MM.1S (cell line): Measurements from ENCODE around the gene NXF1.

Experiments
- DNase-seq: peaks from one replicate; pipeline ENCODE4 v3.0.0-alpha.2; 2015
- H2AFZ ChIP-seq: fragments of 300-600 bp; sonication (generic); 2 replicates; pipeline ENCODE4 v1.6.0; 2016; ENCODE audit warnings: antibody characterized with exemption, low read length
- H3F3A ChIP-seq: fragments of 300-600 bp; sonication (generic); 2 replicates; pipeline ENCODE4 v1.6.1; 2016; ENCODE audit warnings: mild to moderate bottlenecking, antibody characterized with exemption, low read length, moderate library complexity, mixed read lengths; ENCODE audit not compliant: insufficient read depth
- H3K27ac ChIP-seq: fragments of 300-600 bp; sonication (generic); 2 replicates; pipeline ENCODE4 v1.5.1; 2016; ENCODE audit warnings: mild to moderate bottlenecking, low read length
- H3K27me3 ChIP-seq: fragments of 300-600 bp; sonication (generic); replicated peaks from 2 replicates; pipeline ENCODE4 v1.6.0; 2016; ENCODE audit warnings: low read length; ENCODE audit not compliant: insufficient read depth
- H3K36me3 ChIP-seq: fragments of 300-600 bp; sonication (generic); replicated peaks from 2 replicates; pipeline ENCODE4 v1.6.1; 2016; ENCODE audit warnings: mild to moderate bottlenecking, low read length, mixed read lengths; ENCODE audit not compliant: insufficient read depth
- H3K4me1 ChIP-seq: fragments of 300-600 bp; sonication (generic); 2 replicates; pipeline ENCODE4 v1.6.1; 2016; ENCODE audit warnings: low read length, mixed read lengths
- H3K4me2 ChIP-seq: fragments of 300-600 bp; sonication (generic); 2 replicates; pipeline ENCODE4 v1.6.0; 2016; ENCODE audit warnings: low read depth, low read length
- H3K4me3 ChIP-seq: fragments of 300-600 bp; sonication (generic); 2 replicates; pipeline ENCODE4 v1.5.1; 2016; ENCODE audit warnings: low read length, mixed read lengths
- H3K79me2 ChIP-seq: fragments of 300-600 bp; sonication (generic); 2 replicates; pipeline ENCODE4 v1.6.1; 2016; ENCODE audit warnings: mixed run types, low read length, mixed read lengths
- H3K9ac ChIP-seq: fragments of 300-600 bp; sonication (generic); 2 replicates; pipeline ENCODE4 v1.6.1; 2016; ENCODE audit warnings: low read length, mixed read lengths
- H3K9me2 ChIP-seq: fragments of 300-600 bp; sonication (generic); replicated peaks from 2 replicates; pipeline ENCODE4 v1.6.1; 2016; ENCODE audit warnings: mild to moderate bottlenecking, low read length, mixed read lengths; ENCODE audit not compliant: insufficient read depth
- H3K9me3 ChIP-seq: fragments of 300-600 bp; sonication (generic); replicated peaks from 2 replicates; pipeline ENCODE4 v1.6.1; 2016; ENCODE audit warnings: mild to moderate bottlenecking, low read length, mixed read lengths; ENCODE audit not compliant: insufficient read depth
- H4K20me1 ChIP-seq: fragments of 300-600 bp; sonication (generic); 2 replicates; pipeline ENCODE4 v1.6.1; 2016; ENCODE audit warnings: mild to moderate bottlenecking, low read length, moderate library complexity, mixed read lengths; ENCODE audit not compliant: insufficient read depth
- CTCF ChIP-seq: fragments of 300-600 bp; sonication (generic); IDR thresholded peaks from 2 replicates; pipeline ENCODE4 v1.5.1; 2016; ENCODE audit warnings: antibody characterized with exemption, low read length, mixed read lengths
- EZH2 ChIP-seq: fragments of 300-600 bp; sonication (generic); optimal IDR thresholded peaks from 2 replicates; pipeline ENCODE3; 2017; ENCODE audit warnings: low read depth, mild to moderate bottlenecking, antibody characterized with exemption, low read length, mixed read lengths
- EZH2phosphoT487 ChIP-seq: fragments of 300-600 bp; sonication (generic); IDR thresholded peaks from 2 replicates; pipeline ENCODE4 v1.6.1; 2018; ENCODE audit warnings: antibody characterized with exemption, low read length

NXF1 gene

DNA sequence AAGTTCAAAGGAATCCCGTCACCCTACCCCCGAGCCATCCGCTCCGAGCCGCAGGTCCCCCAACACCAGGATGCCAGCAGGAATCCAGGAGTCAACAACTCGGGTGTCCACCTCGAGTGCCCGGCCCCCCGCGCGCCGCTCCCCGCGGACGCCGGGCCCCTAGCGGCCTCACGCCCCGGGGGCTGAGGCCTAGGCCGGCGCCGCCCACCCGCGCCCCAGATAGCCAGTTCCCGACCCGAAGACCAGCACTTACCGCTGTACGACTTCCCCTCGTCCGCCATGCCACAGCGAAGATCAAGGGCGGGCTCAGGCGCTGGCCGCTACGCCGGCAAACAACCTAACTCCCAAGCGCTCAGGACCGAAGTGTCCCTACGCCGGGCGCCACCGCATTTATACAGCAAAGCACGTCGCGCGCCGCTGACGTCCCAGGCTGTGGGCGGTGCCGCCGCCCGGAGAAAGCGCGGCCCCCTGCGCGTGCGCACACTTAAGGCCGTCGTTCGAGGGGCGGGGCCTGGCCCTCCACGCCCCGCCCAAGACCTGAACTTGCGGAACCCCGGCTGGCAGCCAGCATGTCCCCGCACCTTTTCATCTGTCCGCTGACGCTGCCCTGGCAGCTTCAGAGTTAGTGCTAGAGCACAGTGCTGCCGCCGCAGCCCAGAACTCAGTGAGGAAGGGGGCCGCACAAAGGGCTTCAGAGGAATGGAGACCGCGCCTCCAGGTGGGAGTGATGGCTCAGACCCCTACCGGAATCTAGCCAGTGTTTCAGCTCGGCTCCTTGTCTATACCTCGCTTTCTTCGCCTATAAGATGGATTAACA is at the start of gene NXF1:
NXF1 (minus strand) TSS at position 365 of the 817 bp plus-strand sequence; CDS start at position 281, 84 bp downstream.
- H2AFZ ChIP-seq: peak within 1 kb of the TSS; percentile 91
- H3K9ac ChIP-seq: peak within 1 kb of the TSS; percentile 84
- TF ChIP-seq CTCF (peak; percentile 8; the same call in 1 of the 2 replicates), EZH2phosphoT487 (no peak)
- H3K27me3 ChIP-seq: no peaks in the 10 kb centered on the region
- H3F3A ChIP-seq: peaks cover 23% of the 10 kb centered on the region
- peak within 1 kb of the TSS; percentile 70 for H3K4me3 ChIP-seq
- peak within 1 kb of the TSS; percentile 89 for H3K27ac ChIP-seq
- H3K9me2 ChIP-seq: no peaks in the 10 kb centered on the region
- no peaks in the 10 kb centered on the region for H3K9me3 ChIP-seq
- no peaks in the 10 kb centered on the region for H4K20me1 ChIP-seq
- H3K4me1 ChIP-seq: peaks cover 35% of the 10 kb centered on the region
- H3K79me2 ChIP-seq: peaks cover 33% of the 10 kb centered on the region
- peaks cover 16% of the 10 kb centered on the region for H3K36me3 ChIP-seq
- peak within 1 kb of the TSS; percentile 99 for H3K4me2 ChIP-seq
- peak; percentile 97 for DNase-seq

DNA sequence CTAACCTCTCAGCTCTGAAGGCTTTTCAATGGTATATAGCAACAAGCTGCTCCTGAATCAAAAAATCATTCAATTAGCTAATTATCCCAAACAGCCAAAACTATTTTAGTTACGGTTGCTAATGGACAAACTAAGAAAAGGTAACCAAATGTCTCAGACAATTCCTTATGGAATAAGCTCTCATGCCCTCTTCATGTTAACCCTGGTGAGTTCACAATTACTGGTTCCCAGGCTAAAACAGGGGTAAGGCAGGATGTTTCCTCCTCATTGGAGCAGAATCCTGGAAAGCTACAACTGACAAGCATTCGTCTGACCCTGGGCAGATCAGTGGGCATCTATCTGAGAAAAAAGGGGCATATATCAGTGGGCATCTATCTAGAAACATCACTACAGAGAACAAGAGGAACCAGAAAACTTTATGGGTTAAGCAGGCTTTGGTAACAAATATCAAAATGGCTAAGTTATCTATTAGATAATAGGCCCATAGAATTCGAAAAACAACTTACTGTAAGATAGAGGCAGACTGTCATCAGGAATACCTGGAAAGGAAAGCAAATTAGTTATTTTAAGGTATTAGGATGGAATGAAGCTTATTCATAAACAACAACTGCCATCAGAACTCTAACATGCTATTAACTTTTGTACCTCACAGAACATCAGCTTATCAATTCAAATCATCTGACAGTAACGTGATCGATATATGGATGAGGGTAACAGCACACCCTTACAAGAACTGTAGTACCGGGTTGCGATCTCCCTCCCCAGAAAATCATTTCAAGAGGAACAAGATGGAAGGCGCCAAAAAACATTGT is 49.0 kb upstream of the NXF1 start:
- Histone ChIP-seq H3K9me2 (no peaks in the 10 kb centered on the region), H3F3A (peaks cover 61% of the 10 kb centered on the region), H3K4me3 (peak overlapping the region; percentile 100), H3K4me2 (peak overlapping the region; percentile 74), H3K36me3 (peaks cover 28% of the 10 kb centered on the region), H3K79me2 (peaks cover 56% of the 10 kb centered on the region), H2AFZ (no peak overlapping the region), H3K27me3 (no peaks in the 10 kb centered on the region), H3K4me1 (peaks cover 25% of the 10 kb centered on the region), H3K27ac (peak overlapping the region; percentile 74; the same call in 1 of the 2 replicates), H3K9ac (peak overlapping the region; percentile 99), H4K20me1 (peaks cover 35% of the 10 kb centered on the region), H3K9me3 (no peaks in the 10 kb centered on the region)
- TF ChIP-seq EZH2phosphoT487 (no peak), CTCF (no peak), EZH2 (no peak)
- DNase-seq: no peak

DNA sequence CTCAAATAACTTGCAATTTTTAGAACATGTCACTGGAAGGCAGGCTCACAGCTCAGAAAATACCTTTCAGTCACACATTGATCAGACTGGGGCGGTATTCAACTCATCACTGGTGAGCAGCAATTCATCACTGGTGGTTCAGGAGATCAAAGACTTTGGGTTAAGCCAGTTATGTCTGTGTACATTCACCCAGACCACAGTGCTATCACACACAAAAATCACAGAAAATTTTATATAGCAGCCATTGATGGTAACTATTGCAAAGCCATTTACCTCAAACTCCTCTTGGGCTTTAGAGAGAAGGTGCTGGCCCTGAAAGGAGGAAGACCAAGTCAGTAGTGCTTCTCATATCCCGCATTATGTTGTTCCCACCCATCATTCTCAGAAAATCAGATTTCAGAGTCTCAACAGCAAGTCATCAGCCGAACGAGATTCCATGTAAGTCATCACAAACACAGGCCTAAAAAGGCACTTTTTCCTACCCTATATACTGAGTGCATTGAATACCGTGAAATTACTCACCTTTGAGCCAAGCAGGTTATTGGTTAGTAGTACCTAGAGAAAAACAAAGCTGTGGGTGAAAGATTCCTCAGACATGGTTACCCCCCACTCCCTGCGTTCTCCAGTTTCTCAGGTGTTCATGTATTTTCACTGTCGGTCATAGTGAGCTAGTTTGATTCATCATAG is 48.2 kb upstream of the NXF1 start:
- Histone ChIP-seq H2AFZ (no peak overlapping the region), H3K9ac (peak overlapping the region; percentile 99; the same call in 1 of the 2 replicates), H3K9me3 (no peaks in the 10 kb centered on the region), H3K79me2 (peaks cover 56% of the 10 kb centered on the region), H3K4me3 (peak overlapping the region; percentile 100), H3K36me3 (peaks cover 28% of the 10 kb centered on the region), H3K4me2 (peak overlapping the region; percentile 74), H4K20me1 (peaks cover 35% of the 10 kb centered on the region), H3K4me1 (peaks cover 28% of the 10 kb centered on the region), H3K9me2 (no peaks in the 10 kb centered on the region), H3F3A (peaks cover 65% of the 10 kb centered on the region), H3K27me3 (no peaks in the 10 kb centered on the region), H3K27ac (peak overlapping the region; percentile 74; the same call in 1 of the 2 replicates)
- TF ChIP-seq EZH2 (no peak), EZH2phosphoT487 (no peak), CTCF (no peak)
- DNase-seq: no peak
